GM21529 (cell line): ENCODE measurements around the gene CELF2.
A peak's percentile ranks its signal among the peaks of the same experiment; 100 is the strongest.

Experiments
- ATAC-seq: cut with Tn5 transposase; IDR thresholded peaks from one replicate; pipeline ENCODE4 v1.9.1; 2021; ENCODE audit not compliant: unreplicated experiment

Gene CELF2

GRCh38 chr10:11057018-11057417, 39.3 kb downstream of the CELF2 start:
- no peak for ATAC-seq

- ATAC-seq = no peak
Measured at GRCh38 chr10:11057448-11057847, 39.8 kb downstream of the CELF2 start.

- no peak for ATAC-seq
Measured at GRCh38 chr10:11057994-11058393, 40.3 kb downstream of the CELF2 start.

GRCh38 chr10:11058965-11059364, 41.3 kb downstream of the CELF2 start:
- ATAC-seq = no peak

- no peak for ATAC-seq
Measured at GRCh38 chr10:11063856-11064255, 46.2 kb downstream of the CELF2 start.

GRCh38 chr10:11064832-11065231, 47.2 kb downstream of the CELF2 start:
- ATAC-seq = no peak

- ATAC-seq = no peak
Measured at GRCh38 chr10:11065567-11065966, 47.9 kb downstream of the CELF2 start.

GRCh38 chr10:11066520-11066919, 48.8 kb downstream of the CELF2 start:
- no peak for ATAC-seq

- ATAC-seq = no peak
Measured at GRCh38 chr10:11068861-11069633, 51.4 kb downstream of the CELF2 start.

- no peak for ATAC-seq
Measured at GRCh38 chr10:11073410-11073809, 55.7 kb downstream of the CELF2 start.

- ATAC-seq = peak; percentile 93
Measured at GRCh38 chr10:11074536-11075267, 57.0 kb downstream of the CELF2 start.

- no peak for ATAC-seq
Measured at GRCh38 chr10:11076221-11076620, 58.5 kb downstream of the CELF2 start.

GRCh38 chr10:11080564-11080984, 62.9 kb downstream of the CELF2 start:
- ATAC-seq = peak; percentile 91

GRCh38 chr10:11081408-11081807, 63.7 kb downstream of the CELF2 start:
- ATAC-seq = no peak

- ATAC-seq = no peak
Measured at GRCh38 chr10:11082526-11082925, 64.9 kb downstream of the CELF2 start.

GRCh38 chr10:11083051-11083450, 65.4 kb downstream of the CELF2 start:
- no peak for ATAC-seq

- no peak for ATAC-seq
Measured at GRCh38 chr10:11085545-11085944, 67.9 kb downstream of the CELF2 start.

- ATAC-seq = no peak
Measured at GRCh38 chr10:11086177-11086840, 68.6 kb downstream of the CELF2 start.

GRCh38 chr10:11087372-11087771, 69.7 kb downstream of the CELF2 start:
- no peak for ATAC-seq

GRCh38 chr10:11088709-11089108, 71.0 kb downstream of the CELF2 start:
- no peak for ATAC-seq

GRCh38 chr10:11089272-11089671, 71.6 kb downstream of the CELF2 start:
- ATAC-seq = no peak
